ENCODE results near the gene TARBP2.

TARBP2 gene

DNA sequence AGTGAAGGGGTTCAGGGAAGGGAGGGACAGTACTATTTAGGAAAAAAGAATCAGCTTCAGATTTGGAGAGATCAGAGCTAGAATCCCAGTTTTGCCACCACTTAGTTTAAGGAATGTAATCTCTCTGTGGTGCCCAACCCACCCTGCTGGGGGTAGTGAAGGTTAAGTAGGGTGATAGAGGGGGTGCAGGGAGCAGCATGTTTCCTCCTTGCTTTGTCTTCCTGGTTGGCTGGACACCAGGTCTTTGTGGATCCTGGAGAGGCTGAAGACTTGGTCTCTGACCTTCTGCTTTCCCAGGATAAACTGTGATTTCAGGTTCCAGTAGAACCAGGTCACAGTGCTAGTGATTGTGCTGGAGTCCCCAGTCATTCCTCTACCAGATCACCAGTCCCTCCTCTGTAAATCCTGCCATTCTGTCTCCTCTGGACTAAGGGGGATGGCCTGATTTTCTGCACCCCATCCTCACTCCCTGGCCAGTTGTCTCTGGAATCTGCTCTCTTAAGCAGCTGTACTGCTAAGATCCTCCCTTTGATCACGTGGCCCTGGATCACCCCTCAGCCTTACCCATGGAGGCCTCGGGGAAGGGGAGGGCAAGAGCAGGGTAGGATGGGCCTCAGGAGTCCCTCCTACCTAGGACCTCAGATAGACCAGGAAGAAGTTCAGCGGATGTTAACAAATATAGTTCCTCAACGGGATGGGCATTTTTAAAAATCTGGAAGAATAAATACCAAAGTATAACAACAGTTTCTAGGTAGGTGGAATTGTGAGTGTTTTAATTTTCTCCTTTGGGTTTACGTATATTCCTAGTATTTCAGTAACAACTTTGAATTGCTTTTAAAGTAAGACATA, 5.0 kb upstream of the TARBP2 start:
- in situ Hi-C loops (cut with MboI; ENCODE audit: low sequenced_read_pairs): no loop called here

DNA sequence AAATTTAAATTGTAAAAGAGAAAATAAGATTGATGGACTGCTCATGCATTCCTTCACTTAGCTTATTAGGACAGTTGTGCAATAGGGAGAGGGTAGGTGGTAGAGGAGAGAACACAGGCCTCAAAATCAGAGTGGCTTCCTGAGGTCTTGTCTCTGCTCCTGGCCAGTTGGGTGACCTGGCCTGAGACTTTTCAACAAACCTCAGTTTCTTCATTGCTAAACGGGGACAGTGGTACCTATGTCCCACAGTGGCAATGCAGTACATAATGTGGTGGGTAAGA, 4.4 kb upstream of the TARBP2 start:
- in situ Hi-C loops (cut with MboI; ENCODE audit: low sequenced_read_pairs): no loop called here

DNA sequence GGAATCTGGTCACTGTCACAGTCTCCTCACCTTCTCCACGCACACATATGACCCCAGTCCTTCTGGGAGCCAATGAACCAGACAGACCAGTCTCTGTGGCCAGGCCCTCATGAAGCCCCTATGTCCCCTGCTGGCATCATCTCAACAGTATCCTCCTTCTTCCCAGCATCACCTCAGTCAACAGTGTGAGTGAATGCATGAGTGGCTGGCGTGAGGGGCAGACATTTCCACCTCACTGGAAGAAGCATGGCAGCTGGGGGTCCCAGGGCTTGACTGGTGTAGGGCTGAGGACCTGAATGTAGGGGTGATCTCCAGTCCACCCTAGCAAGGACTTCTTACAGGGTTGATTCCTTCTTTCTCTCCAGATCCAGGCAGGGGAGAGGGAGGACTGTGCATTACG, 3.6 kb upstream of the TARBP2 start:
- in situ Hi-C loops (cut with MboI; ENCODE audit: low sequenced_read_pairs): no loop called here

DNA sequence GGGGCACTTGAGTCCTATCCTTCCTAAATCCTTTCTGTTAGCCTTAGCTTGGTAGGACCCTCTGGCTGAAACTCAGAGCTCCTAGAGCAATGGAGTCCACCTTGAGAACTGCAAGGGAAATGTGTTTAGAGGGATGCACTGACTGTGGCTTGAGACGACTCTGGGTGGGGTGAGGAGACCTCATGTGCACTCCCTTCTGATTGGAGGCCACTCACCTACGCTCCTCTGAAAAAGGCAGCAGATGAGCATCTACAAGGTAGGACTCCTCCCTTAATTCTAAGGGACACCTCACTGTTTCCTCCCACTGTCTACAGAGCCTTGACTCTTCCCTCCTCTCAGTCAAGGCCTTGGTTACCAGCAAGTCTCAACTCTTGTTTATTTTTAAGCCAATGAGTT, 2.9 kb upstream of the TARBP2 start:
- in situ Hi-C loops (cut with MboI; ENCODE audit: low sequenced_read_pairs): no loop called here

DNA sequence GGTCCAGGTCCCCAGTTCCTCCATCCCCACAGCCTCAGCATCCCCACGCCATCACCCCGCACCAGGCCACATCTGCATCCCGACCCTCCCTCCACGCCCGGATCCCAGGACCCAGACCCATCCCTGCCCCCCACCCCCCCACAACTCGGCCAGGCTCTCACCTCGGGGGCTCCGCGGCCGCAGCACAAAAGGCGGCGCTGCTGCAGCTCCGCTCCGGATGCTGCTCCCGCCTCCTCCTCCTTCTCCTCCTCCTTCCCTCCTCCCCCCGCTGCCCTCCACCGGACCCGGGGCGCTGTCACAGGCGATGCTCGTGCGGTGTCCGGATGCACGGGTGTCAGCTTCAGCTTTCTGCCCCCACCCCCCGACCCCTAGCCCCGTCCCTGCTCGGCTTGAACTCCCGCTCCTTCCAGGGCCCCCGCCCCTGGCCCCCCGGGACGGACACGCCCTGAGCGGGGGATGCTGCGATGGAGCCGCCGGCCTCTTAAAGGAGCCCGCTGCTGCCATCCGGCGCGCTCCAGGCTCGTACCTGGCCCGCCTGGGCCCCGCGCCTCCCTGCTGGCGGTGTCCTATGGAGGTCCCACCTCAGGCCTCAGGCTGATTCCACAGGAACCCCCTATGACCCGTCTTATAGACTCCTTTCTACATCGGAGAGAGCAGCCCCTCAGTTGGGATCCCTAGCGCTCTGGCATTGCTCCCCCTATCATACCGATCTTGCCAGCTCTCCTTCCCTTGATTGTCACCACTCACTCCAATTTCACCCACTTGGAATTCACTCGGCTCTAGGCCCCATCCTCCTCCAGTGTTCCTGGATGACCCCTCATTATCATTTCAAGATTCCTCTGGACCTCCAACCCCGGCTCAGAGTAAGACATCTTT, 1.6 kb upstream of the TARBP2 start, which contains the start of gene MAP3K12:
TSS of gene MAP3K12 (minus strand) at position 193 of the 876 bp plus-strand sequence. CDS start 12,067 bp downstream, outside the sequence.
- in situ Hi-C loops (cut with MboI; ENCODE audit: low sequenced_read_pairs): no loop called here

DNA sequence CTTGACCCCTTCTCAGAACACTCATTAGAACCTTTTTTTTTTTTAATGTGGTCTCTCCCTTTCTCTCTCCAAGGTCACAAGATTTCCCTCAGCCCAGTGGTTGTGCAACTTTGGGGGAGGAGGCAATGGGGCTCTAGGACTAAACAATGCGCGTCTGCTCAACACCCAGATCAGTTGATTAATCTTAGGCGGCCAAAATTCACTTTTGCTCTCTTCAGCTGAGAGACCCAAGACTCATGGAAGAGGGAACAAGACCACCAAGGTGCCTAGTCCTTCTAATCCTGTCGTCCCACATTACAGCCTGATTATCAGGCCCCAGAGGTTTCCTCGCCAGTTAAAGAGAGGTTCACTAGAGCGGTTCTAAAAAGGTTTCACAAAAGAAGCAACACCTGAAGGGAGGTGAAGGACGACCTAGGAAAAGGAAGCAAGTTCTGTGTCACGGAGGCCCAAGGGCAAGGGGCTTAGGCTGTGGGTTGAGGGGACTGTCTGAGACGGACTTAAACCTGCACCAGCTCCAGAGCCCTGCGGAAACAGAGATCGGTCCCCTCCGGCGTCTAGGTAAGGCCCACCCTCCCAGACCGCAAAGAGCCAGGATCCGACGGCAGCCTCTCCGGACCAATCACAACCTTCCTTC, 824 bp upstream of the TARBP2 start:
- in situ Hi-C loops (cut with MboI; ENCODE audit: low sequenced_read_pairs): no loop called here

DNA sequence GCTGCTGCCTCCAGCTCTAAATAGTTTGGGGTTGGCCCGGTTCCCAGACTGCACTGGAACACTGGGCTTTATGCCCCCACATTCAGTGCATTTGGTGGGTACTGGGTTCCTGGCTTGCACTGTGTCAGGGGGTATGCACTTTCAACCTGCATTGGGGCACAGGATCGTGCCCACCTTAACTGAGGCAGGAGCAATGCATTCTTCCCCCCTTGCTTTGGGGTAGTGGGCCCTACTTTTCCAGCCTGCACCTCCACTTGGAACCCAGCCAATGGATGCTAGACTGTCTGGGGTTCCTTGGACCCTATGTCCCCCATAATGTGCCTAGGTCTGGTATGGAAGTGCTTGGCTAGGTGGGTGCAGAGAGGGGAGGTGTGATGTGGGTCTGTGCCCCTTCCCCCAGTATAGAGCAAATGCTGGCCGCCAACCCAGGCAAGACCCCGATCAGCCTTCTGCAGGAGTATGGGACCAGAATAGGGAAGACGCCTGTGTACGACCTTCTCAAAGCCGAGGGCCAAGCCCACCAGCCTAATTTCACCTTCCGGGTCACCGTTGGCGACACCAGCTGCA, 615 bp downstream of the TARBP2 start:
- in situ Hi-C loops (cut with MboI; ENCODE audit: low sequenced_read_pairs): no loop called here

DNA sequence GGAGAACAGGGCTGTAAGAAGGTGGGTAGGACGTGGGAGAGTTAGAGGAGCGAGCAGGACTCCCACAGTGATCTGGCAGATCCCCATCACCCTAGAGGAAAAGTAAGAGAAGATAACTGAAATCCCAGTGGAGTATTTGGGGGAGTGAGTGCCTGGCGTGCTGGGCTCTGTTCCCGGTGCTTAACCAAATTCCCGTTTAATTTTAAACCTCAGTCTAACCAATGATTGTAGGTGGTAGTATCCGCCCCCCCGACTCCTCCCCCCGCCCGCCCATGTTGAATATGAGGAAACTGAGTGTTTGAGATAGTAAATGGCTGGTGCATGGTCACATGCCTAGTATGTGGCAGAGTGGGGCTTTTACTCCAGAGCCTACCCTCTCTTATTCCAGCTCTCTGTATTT, 1.2 kb downstream of the TARBP2 start:
- in situ Hi-C loops (cut with MboI; ENCODE audit: low sequenced_read_pairs): no loop called here

DNA sequence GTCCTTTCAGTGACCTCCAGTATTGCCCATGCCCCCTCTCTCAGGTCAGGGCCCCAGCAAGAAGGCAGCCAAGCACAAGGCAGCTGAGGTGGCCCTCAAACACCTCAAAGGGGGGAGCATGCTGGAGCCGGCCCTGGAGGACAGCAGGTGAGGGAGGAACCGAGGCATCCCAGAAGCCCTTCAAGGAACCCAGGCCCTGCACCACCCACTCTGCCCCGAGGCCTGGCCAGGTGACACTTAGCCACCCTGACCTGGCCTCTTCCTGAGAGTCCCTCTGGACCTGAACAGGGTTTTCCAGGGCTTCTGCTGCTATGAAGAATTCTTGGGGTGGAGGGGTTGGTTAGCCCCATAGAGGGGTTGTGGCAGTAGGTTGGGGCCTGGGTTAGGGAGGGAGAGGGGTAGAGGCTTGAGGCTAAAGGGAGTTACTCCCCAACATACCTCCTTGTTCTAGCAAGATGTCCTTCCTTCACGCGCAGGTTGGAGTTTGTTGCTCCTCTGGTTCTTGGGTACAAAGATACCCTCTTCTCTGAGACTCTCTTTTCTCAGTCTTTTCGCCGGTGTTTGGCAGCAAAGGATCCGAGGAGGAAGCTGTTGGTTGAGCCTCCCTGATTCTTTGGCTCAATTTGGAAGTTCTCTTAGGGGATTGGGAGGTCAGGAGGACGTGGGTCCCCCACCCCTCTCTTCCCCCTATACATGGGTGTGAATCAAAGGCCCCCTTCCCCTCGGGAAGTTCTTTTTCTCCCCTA, 2.1 kb downstream of the TARBP2 start:
- in situ Hi-C loops (cut with MboI; ENCODE audit: low sequenced_read_pairs): no loop called here

DNA sequence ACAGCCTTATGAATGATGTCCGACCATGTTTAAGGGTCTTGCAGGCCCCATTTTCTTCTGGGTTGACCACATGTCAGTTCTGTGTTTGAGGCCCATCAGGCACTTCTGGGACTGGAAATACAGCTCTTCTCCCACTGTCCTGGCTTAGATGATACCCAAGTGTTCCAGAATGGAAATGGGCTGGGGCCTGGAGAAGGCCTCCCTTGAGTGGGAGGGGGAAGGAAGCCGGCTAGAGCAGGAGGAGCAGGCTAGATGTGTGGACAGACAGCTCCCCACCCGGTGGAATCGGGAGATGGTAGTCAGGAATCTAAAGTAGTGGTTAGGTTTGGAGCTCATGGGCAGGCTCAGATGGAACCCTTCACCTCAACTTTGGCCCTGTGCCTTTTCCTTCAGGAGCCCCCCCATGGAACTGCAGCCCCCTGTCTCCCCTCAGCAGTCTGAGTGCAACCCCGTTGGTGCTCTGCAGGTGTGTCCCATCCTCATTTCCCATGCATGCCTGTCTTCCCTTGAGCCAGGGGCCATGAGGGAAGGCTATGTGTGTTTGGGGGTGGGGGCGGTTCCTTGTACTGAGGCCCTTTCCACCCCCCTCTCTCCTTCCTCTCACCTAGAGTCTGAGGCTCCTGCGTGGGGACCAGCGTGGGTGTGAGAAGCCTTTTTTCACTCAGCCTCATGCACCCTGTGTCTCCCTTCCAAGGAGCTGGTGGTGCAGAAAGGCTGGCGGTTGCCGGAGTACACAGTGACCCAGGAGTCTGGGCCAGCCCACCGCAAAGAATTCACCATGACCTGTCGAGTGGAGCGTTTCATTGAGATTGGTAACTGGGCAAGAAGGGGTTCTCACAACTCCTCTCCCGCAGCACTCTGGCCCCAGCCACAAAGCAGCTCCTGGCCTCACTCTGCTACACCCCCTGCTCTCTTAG, 3.2 kb downstream of the TARBP2 start:
- in situ Hi-C loops (cut with MboI; ENCODE audit: low sequenced_read_pairs): no loop called here

DNA sequence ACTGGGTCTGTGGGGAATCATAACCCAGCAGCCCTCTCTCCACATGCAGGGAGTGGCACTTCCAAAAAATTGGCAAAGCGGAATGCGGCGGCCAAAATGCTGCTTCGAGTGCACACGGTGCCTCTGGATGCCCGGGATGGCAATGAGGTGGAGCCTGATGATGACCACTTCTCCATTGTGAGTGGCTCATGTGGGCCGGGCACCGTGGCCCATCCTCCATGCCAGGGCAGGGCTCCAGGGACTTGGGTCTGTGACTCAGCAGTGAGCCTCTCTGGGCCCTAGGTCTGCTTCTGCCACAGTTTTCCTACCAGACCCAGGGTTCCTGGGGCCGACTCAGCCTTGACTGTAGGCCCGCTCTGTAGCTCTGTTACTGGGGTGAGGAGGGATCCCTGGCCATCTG, 4.0 kb downstream of the TARBP2 start:
- in situ Hi-C loops (cut with MboI; ENCODE audit: low sequenced_read_pairs): no loop called here

DNA sequence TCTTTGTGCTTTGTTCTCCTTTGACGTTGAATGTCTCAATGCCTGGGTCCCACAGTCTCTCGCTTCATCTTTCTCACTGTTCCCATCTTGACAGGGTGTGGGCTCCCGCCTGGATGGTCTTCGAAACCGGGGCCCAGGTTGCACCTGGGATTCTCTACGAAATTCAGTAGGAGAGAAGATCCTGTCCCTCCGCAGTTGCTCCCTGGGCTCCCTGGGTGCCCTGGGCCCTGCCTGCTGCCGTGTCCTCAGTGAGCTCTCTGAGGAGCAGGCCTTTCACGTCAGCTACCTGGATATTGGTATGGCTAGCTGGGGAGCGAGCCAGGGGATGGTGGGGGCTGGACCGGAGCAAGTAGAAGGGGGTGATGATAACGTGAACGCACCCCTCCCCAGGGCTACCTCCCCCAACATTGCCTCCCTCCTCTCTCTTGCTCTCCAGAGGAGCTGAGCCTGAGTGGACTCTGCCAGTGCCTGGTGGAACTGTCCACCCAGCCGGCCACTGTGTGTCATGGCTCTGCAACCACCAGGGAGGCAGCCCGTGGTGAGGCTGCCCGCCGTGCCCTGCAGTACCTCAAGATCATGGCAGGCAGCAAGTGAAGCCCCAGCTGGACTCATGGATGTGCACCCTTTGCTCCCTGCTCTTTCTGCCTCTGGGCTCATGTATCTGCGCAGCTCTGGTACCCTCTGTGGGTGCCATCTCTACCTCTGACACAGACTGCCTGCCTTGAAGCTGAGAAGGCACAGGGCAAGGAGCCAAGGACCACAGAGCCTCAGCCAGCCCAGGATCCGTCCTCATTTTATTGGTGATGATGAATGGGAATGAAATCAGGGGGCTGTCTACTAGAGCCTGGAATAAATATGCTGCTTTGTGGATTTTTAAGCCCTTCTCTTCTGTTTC, 4.7 kb downstream of the TARBP2 start:
- in situ Hi-C loops (cut with MboI; ENCODE audit: low sequenced_read_pairs): no loop called here

DNA sequence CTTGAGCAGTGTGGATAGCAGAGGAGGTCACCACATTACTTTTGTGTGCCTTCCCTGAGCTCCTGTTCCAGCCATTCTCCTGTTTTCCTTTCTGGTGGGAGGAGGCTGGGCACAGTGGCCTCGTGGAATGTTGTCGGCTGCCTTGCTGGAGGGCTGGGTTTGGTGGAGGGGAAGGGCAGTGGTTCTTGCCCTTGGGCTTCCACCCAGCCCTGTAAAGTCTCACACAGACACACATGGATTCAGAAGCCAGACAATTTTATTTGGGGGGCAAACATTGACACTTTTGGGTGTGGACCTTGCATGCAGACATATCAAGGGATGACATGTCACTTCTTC, 5.3 kb downstream of the TARBP2 start:
- in situ Hi-C loops (cut with MboI; ENCODE audit: low sequenced_read_pairs): no loop called here

DNA sequence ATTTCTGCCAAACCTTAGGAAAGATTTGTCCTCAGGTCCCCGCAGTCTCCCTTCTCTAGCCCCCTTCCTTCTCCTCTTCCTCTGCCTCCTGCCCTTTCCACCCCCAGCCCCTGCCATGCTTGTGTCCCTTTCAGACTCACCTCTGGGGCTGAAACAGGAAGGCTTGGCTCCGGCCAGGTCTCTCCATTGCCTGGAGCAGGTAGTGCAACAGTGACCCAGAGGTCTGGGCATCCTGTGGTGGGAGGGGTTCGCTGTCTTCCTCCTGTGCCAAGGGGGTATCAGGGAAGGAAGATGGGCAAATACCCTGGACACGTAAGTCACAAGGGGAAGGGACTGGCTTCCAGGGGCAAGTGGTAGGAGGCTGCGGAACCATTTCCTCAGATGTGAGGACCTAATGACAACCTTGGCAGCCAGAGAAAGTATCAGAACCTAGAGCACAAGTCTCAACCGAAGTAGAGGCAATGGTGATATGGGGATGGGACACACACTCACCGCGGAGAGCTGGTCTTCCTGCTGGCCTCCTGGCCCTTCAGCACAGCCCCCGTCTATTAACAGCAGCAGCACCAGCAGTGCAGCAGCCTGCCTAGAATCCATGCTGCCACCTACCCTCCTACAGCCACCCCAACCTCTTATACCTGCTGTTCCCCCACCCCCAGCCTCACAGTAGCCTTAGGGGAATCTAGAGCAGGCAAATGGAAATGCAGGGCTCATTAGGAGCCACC, 6.0 kb downstream of the TARBP2 start, which contains the start of gene NPFF:
TSS of gene NPFF (minus strand) at position 604 of the 722 bp plus-strand sequence. CDS start at position 594, 10 bp downstream.
- in situ Hi-C loops (cut with MboI; ENCODE audit: low sequenced_read_pairs): no loop called here

DNA sequence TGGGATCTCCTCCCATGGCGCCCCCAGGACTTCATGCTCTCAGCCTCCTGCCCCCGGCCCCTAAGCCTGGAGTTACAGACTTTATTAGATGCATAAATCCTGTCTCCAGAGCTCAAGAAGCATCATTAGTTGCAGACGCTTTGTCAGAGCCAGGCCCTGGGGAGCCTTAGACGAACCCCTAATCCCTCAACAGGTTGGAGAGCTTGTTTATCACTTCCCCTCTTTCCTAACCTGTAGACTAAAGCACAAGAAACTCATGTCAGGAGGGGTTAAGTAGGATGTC, 6.5 kb downstream of the TARBP2 start:
- in situ Hi-C loops (cut with MboI; ENCODE audit: low sequenced_read_pairs): no loop called here

DNA sequence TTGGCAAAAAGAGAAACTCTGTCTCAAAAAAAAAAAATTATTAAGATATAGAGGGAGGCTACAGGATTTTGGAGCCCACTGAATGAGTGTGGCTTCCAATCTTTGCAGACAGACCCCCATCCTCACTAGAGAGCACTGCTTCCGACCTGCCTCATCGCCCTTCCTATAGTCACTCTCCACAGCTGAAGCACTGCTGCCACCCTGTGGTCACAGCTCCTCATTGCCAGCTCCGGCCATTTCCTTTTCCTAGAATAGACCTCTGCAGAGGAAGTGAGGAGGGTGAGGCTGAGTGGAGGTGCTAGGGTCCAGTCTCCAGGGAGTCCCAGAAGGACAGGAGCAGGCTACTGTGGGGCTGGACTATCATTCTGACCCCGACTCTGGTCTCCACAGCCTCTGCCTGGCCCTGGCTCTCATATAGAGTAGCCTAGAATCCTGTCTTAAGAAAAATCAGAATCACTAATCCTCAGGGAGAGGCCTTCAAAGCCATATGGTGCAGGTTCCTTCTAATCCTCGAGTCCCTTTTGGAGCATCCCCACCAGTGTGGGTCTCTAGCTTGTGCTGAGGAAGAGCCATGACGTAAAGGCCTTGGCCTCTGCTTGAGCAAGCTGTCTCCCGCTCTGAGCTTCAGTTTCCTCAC, 7.6 kb downstream of the TARBP2 start:
- in situ Hi-C loops (cut with MboI; ENCODE audit: low sequenced_read_pairs): no loop called here

DNA sequence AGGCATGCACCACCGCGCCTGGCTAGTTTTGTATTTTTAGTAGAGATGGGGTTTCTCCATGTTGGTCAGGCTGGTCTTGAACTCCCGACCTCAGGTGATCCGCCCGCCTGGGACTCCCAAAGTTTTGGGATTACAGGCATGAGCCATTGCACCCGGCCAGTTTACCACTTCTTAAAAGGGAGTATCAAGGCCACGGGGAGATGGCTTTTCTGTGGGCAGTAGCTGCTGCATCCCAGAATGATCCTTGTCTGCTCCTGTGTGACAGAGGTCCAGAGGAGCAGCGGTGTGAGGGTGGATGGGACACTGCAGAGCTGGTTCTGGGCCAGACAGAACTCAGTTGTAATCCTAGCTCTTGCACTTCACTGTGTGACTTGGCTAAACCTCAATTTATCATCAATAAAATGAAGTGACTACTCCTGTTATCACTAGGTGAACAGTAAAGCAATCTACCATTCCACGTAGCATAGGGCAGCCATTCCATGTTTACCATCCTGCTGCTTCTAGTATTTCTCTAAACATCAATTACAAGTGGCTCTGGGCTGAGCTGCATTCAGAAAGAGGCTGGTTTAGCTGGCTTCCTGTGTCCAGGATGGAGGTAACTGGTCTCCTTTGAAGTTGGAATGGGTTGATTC, 9.2 kb downstream of the TARBP2 start:
- in situ Hi-C loops (cut with MboI; ENCODE audit: low sequenced_read_pairs): no loop called here

All from HL-60/S4 treated with retinoic acid at 250 ng/mL for 4 days and 3 days (cell line).